ENCODE data around the gene TPPP3. TPM values are rescaled to one million over a fixed set of nuclear protein-coding genes. Genes with fewer than 3 reads are reported as not detected.

The TPPP3 gene
- total and polyA plus RNA-seq, 9 donors, result 230 to 805 (median 584) TPM

DNA sequence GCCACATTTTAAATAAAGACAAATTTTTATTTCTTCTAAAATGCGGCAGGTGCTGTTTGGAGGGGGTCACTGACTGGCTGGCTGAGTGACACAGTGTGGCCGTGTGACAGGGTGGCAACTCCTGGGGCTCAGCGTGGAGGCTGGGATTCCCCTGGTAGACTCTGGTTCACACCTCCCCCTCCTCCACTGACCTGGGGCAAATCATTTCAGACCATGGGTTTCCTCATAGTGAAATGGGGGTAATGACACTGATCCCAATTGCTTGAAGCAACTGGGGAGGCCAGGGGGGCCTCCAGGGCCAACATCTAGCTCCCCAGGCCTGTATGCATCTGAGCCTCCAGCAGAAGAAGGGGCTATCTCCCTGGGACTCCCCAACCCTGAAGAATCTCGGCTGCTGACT is 44.2 kb upstream of the TPPP3 start:
- Histone ChIP-seq H3K4me3 (ENCODE audit: low read length) (no peak overlapping the region), H3K27me3 (ENCODE audit: control insufficient read depth, insufficient read depth, low read length) (peaks cover 4% of the 10 kb centered on the region), H3K4me1 (ENCODE audit: control insufficient read depth, insufficient read depth, low read length) (peaks cover 30% of the 10 kb centered on the region), H3K27ac (ENCODE audit: low read length) (no peak overlapping the region), H3K9me3 (replicated peaks; ENCODE audit: control insufficient read depth, low read depth, low read length) (no peaks in the 10 kb centered on the region), H3K36me3 (ENCODE audit: control insufficient read depth, insufficient read depth, low read length) (peaks cover 42% of the 10 kb centered on the region)
- DNase-seq, result no peak
- 63% methylated on average over 2 of the region's 4 CpGs for WGBS (ENCODE audit: insufficient coverage)

DNA sequence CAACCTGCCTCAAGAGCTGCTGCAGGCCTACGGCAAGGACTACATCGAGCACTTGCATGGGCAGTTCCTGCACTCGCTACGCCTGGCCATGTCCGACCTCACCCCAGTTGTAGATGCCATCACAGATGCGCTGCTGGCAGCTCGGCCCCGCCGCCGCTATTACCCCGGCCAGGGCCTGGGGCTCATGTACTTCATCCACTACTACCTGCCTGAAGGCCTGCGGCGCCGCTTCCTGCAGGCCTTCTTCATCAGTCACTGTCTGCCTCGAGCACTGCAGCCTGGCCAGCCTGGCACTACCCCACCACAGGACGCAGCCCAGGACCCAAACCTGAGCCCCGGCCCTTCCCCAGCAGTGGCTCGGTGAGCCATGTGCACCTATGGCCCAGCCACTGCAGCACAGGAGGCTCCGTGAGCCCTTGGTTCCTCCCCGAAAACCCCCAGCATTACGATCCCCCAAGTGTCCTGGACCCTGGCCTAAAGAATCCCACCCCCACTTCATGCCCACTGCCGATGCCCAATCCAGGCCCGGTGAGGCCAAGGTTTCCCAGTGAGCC is 43.4 kb upstream of the TPPP3 start:
- no peak overlapping the region for H3K27ac ChIP-seq (ENCODE audit: low read length)
- DNase-seq, result no peak
- H3K4me3 ChIP-seq (ENCODE audit: low read length), result no peak overlapping the region
- no peaks in the 10 kb centered on the region for H3K9me3 ChIP-seq (replicated peaks; ENCODE audit: control insufficient read depth, low read depth, low read length)
- WGBS (ENCODE audit: insufficient coverage), result 92% methylated on average over 23 of the region's 23 CpGs
- peaks cover 7% of the 10 kb centered on the region for H3K27me3 ChIP-seq (ENCODE audit: control insufficient read depth, insufficient read depth, low read length)
- H3K4me1 ChIP-seq (ENCODE audit: control insufficient read depth, insufficient read depth, low read length), result peaks cover 30% of the 10 kb centered on the region
- H3K36me3 ChIP-seq (ENCODE audit: control insufficient read depth, insufficient read depth, low read length), result peaks cover 42% of the 10 kb centered on the region

DNA sequence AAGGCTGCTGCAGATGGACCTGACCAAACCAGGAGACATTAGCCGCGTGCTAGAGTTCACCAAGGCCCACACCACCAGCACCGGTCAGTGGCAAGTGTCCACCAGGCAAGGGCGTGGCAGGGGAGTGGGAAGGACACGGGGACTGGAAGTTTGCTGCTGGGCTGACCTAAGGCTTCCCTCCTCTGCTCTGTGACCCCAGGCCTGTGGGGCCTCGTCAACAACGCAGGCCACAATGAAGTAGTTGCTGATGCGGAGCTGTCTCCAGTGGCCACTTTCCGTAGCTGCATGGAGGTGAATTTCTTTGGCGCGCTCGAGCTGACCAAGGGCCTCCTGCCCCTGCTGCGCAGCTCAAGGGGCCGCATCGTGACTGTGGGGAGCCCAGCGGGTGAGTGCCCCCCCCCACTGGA is 42.5 kb upstream of the TPPP3 start:
- Histone ChIP-seq H3K36me3 (ENCODE audit: control insufficient read depth, insufficient read depth, low read length) (peaks cover 42% of the 10 kb centered on the region), H3K27me3 (ENCODE audit: control insufficient read depth, insufficient read depth, low read length) (peaks cover 11% of the 10 kb centered on the region), H3K4me1 (ENCODE audit: control insufficient read depth, insufficient read depth, low read length) (peaks cover 25% of the 10 kb centered on the region), H3K4me3 (ENCODE audit: low read length) (no peak overlapping the region), H3K27ac (ENCODE audit: low read length) (no peak overlapping the region), H3K9me3 (replicated peaks; ENCODE audit: control insufficient read depth, low read depth, low read length) (no peaks in the 10 kb centered on the region)
- WGBS (ENCODE audit: insufficient coverage), result 90% methylated on average over 6 of the region's 16 CpGs
- no peak for DNase-seq

DNA sequence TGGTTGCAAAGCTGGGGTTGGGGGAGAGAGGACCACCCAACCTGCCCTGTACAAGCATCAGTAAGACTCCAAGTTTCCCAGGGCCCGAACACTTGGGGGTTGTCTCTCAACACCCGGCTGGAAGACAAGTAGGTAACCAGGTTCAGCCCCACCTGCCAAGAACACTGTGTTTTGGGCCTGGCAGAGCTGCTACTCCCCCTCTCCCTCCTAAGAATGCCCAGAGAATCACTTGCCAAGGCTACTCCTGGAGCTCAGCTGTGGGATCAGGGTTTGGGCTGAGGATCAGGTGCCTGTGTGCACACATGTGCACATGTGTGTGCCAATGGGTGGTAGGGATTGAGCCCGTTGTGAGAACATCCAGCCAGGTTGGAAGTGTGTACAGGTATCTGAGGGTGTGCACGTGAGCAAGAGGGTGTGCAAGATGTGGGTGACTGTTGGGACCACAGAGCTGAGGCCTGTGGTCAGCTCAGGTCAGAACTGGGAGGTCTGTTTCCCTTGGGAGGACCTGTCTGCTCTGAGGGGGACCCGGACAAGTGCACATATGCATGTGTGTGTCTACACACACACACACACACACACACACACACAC is 39.9 kb upstream of the TPPP3 start:
- Histone ChIP-seq H3K27ac (ENCODE audit: low read length) (no peak overlapping the region), H3K9me3 (replicated peaks; ENCODE audit: control insufficient read depth, low read depth, low read length) (no peaks in the 10 kb centered on the region), H3K4me1 (ENCODE audit: control insufficient read depth, insufficient read depth, low read length) (peaks cover 41% of the 10 kb centered on the region), H3K4me3 (ENCODE audit: low read length) (no peak overlapping the region), H3K27me3 (ENCODE audit: control insufficient read depth, insufficient read depth, low read length) (peaks cover 36% of the 10 kb centered on the region), H3K36me3 (ENCODE audit: control insufficient read depth, insufficient read depth, low read length) (peaks cover 29% of the 10 kb centered on the region)
- WGBS (ENCODE audit: insufficient coverage), result 82% methylated on average over 2 of the region's 5 CpGs
- DNase-seq, result no peak

DNA sequence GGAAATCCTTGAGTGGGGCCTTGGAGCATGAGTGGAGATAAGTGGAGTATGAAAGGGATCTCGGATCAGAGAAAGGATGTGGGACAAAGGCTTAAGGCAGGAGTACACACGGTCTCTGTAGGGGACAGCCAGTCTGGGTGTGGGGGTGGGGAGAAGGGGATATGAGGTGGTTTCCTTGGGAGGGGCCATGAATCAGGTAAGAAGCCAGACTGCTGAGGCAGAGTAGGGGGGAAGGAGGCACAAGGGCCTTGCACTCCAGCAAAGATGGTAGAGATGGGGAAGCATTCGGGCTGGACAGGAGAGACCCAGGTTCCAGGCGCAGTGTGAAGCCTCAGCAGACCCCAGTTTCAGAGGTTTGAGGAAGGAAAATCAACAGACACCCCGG is 39.2 kb upstream of the TPPP3 start:
- Histone ChIP-seq H3K36me3 (ENCODE audit: control insufficient read depth, insufficient read depth, low read length) (peaks cover 22% of the 10 kb centered on the region), H3K4me1 (ENCODE audit: control insufficient read depth, insufficient read depth, low read length) (peaks cover 48% of the 10 kb centered on the region), H3K9me3 (replicated peaks; ENCODE audit: control insufficient read depth, low read depth, low read length) (no peaks in the 10 kb centered on the region), H3K27ac (ENCODE audit: low read length) (no peak overlapping the region), H3K27me3 (ENCODE audit: control insufficient read depth, insufficient read depth, low read length) (peaks cover 39% of the 10 kb centered on the region), H3K4me3 (ENCODE audit: low read length) (no peak overlapping the region)
- DNase-seq, result no peak
- 55% methylated on average over 5 of the region's 5 CpGs for WGBS (ENCODE audit: insufficient coverage)

DNA sequence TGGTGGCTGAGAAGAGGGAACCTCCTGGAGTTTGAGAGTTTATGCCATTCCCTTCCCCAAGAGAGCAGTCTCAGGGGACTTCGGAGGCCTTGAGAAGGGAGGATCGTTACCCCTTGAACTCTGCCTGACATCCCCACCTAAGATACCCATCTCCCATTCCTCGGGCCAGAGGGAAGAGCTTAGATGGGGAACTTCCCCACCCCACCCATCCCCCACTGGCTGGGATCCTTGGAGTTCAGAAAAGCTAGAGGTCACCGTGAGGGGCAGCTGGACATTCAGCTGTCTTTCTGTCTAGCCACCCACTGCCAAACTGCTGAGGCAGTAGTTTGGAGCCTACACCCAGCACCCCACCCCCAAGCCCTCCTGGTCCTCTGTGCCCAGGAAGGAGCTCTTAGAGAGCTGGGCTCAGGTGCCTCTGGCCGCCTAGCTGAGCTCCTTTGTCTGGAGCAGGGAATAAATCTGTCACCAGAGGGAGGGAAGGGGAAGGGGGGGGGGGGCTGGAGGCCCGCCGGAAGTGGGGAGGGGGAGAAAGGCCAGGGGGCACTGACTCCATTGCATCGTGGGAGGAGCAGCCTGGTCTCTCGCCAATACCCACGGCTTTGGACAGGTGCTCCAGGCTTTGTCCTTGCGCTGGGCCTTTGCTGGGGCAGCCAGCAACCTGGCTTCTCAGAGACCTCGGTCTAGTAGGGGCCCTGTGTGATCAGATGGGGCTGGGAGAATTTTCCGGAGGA is 38.6 kb upstream of the TPPP3 start:
- no peak overlapping the region for H3K27ac ChIP-seq (ENCODE audit: low read length)

DNA sequence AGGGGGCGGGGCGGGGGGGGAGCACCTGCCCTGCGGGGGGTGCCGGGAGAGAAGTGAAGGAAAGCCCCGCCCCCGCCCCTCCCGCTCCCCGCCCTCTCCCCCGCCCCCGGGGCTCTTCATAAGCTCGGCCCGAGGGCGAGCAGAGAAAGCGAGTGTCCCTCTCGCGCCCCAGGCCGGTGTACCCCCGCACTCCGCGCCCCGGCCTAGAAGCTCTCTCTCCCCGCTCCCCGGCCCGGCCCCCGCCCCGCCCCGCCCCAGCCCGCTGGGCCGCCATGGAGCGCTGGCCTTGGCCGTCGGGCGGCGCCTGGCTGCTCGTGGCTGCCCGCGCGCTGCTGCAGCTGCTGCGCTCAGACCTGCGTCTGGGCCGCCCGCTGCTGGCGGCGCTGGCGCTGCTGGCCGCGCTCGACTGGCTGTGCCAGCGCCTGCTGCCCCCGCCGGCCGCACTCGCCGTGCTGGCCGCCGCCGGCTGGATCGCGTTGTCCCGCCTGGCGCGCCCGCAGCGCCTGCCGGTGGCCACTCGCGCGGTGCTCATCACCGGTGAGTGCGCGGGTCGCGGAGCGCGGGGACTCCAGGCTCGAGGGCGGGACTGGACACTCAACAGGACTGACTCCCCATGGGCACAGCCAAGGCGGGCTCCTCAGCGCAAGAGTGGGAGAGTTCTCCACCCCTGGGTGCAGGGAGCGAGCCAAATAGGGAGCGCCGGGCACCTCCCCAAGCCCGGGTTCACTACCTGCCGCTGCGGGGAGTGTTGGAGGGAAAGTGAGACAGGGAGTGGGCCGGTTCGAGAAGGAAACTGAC is 37.9 kb upstream of the TPPP3 start, which contains the start of gene HSD11B2:
TSS of gene HSD11B2 (plus strand) at position 145 of the 798 bp plus-strand sequence. CDS start at position 273, 128 bp downstream.
- Histone ChIP-seq H3K4me1 (ENCODE audit: control insufficient read depth, insufficient read depth, low read length) (peaks cover 59% of the 10 kb centered on the region), H3K9me3 (replicated peaks; ENCODE audit: control insufficient read depth, low read depth, low read length) (no peaks in the 10 kb centered on the region), H3K36me3 (ENCODE audit: control insufficient read depth, insufficient read depth, low read length) (peaks cover 10% of the 10 kb centered on the region), H3K4me3 (ENCODE audit: low read length) (peak within 1 kb of the TSS; percentile 47), H3K27me3 (ENCODE audit: control insufficient read depth, insufficient read depth, low read length) (peaks cover 39% of the 10 kb centered on the region), H3K27ac (ENCODE audit: low read length) (no peak within 1 kb of the TSS)
- peak; percentile 80 for DNase-seq
- WGBS (ENCODE audit: insufficient coverage), result under 1% methylated on average over 74 of the region's 87 CpGs

More for the DNA sequence above, 38.6 kb upstream of the TPPP3 start:
- Histone ChIP-seq H3K27me3 (ENCODE audit: control insufficient read depth, insufficient read depth, low read length) (peaks cover 39% of the 10 kb centered on the region), H3K4me3 (ENCODE audit: low read length) (peak overlapping the region; percentile 47), H3K9me3 (replicated peaks; ENCODE audit: control insufficient read depth, low read depth, low read length) (no peaks in the 10 kb centered on the region), H3K4me1 (ENCODE audit: control insufficient read depth, insufficient read depth, low read length) (peaks cover 51% of the 10 kb centered on the region), H3K36me3 (ENCODE audit: control insufficient read depth, insufficient read depth, low read length) (peaks cover 17% of the 10 kb centered on the region)
- WGBS (ENCODE audit: insufficient coverage), result 16% methylated on average over 7 of the region's 13 CpGs
- DNase-seq, result no peak

DNA sequence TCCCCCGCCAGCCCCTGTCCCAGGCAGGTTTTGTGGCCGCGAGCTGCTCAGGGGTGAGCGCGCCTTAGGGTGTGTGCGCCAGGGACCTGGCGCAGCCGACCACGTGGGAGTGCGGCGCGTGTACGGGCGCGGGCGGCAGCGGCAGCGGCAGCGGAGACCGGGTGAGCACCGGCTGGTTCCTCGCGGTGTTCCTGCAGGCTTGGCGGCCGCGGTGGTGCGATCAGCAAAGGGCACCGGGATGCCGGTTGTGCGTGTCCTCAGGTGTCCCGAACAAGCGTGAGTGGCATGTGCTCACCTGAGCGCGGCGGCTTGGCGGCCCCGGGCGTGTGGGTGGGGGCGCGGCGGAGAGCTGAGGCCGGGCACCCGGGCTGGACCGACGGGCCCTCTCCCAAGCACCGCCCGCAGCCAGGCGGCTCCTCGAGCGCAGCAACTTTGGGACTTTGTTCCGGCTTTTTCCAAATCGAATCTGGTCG is 37.2 kb upstream of the TPPP3 start:
- 2% methylated on average over 50 of the region's 53 CpGs for WGBS (ENCODE audit: insufficient coverage)
- peaks cover 65% of the 10 kb centered on the region for H3K4me1 ChIP-seq (ENCODE audit: control insufficient read depth, insufficient read depth, low read length)
- no peaks in the 10 kb centered on the region for H3K9me3 ChIP-seq (replicated peaks; ENCODE audit: control insufficient read depth, low read depth, low read length)
- H3K27me3 ChIP-seq (ENCODE audit: control insufficient read depth, insufficient read depth, low read length), result peaks cover 43% of the 10 kb centered on the region
- H3K27ac ChIP-seq (ENCODE audit: low read length), result no peak overlapping the region
- DNase-seq, result no peak
- peak overlapping the region; percentile 24 for H3K4me3 ChIP-seq (ENCODE audit: low read length)
- peaks cover 4% of the 10 kb centered on the region for H3K36me3 ChIP-seq (ENCODE audit: control insufficient read depth, insufficient read depth, low read length)

DNA sequence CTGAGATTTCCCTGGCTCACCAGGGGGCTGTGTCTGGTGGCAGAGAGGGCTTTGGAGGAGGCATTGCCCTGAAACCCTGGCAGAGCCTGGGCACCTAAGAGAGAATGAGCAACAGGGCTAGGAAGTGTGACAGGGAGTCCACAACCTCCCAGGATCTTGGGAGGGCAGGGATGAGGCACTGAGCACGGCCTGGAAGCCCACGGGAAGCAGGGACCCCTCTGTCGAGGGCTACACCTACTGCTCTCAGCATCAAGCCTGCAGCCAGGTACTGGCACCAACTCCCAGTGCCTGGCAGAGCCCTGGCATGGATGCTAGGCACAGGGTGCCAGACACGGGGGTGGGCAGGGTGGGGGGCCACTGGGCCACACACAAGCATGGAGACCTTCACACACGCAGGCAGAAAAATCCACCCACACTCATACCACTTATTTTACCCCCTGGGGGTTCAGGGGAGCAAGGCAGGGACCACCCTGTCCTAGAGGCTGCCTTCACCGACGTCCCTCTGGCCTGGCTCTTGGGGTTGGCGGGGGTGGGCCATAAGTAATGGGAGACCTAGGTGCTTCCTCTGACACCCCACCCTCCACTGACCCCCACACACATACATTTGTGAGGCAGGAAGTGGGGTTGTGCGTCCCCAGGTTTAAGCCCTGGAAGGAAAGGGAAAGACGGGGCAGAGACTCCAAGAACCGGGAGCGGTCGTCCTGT is 36.7 kb upstream of the TPPP3 start:
- Histone ChIP-seq H3K4me1 (ENCODE audit: control insufficient read depth, insufficient read depth, low read length) (peaks cover 65% of the 10 kb centered on the region), H3K27ac (ENCODE audit: low read length) (no peak overlapping the region), H3K9me3 (replicated peaks; ENCODE audit: control insufficient read depth, low read depth, low read length) (no peaks in the 10 kb centered on the region), H3K36me3 (ENCODE audit: control insufficient read depth, insufficient read depth, low read length) (no peaks in the 10 kb centered on the region), H3K4me3 (ENCODE audit: low read length) (peak overlapping the region; percentile 24), H3K27me3 (ENCODE audit: control insufficient read depth, insufficient read depth, low read length) (peaks cover 46% of the 10 kb centered on the region)
- no peak for DNase-seq
- WGBS (ENCODE audit: insufficient coverage), result 24% methylated on average over 9 of the region's 13 CpGs
